IMR-90 (cell line): Measurements from ENCODE around the gene PRSS56. TPM values are rescaled to one million over a fixed set of nuclear protein-coding genes. Genes with fewer than 3 reads are reported as not detected.

Source experiments
- ATAC-seq: fragments of 200-7000 bp; cut with Tn5 transposase; 2 replicates; pipeline ENCODE4 v1.9.1; 2020; ENCODE audit warnings: low read depth, mild to moderate bottlenecking, moderate library complexity
- BruUV-seq: library from RNA; stranded (reverse); fragments of 400-500 nt; replicated peaks from 2 replicates; lab custom pipeline; 2021; lab: Mats Ljungman, UMichigan
- CTCF ChIA-PET: fragments of 300-600 bp; formaldehyde crosslinking; extraction: SDS; loops from one replicate; lab custom pipeline; 2021; ENCODE audit warnings: antibody characterized with exemption; lab: Yijun Ruan, JAX
- POLR2A ChIA-PET: fragments of 300-600 bp; sonication (Branson Sonifier 250); formaldehyde crosslinking; loops from one replicate; lab custom pipeline; 2022; ENCODE audit warnings: antibody characterized with exemption; ENCODE audit not compliant: unreplicated experiment; lab: Charles Lee
- DNase-seq: peaks from one replicate; pipeline ENCODE4 v3.0.0; 2013
- H2AFZ ChIP-seq: replicated peaks from 2 replicates; pipeline ENCODE3; 2013; ENCODE audit warnings: low read length, mild to moderate bottlenecking; ENCODE audit not compliant: poor library complexity
- H2AK5ac ChIP-seq: 2 replicates; pipeline ENCODE4 v1.6.1; 2013; ENCODE audit warnings: low read depth, low read length, inconsistent platforms
- H2AK9ac ChIP-seq: replicated peaks from 2 replicates; pipeline ENCODE3; 2013; ENCODE audit warnings: mild to moderate bottlenecking, low read depth, low read length, moderate library complexity; ENCODE audit not compliant: poor library complexity
- H2BK120ac ChIP-seq: 2 replicates; pipeline ENCODE4 v1.6.1; 2013; ENCODE audit warnings: low read depth, low read length, inconsistent platforms
- H2BK15ac ChIP-seq: 3 replicates; pipeline ENCODE4 v1.6.1; 2013; ENCODE audit warnings: low read depth, low read length, inconsistent platforms
- H2BK20ac ChIP-seq: 2 replicates; pipeline ENCODE4 v1.6.1; 2013; ENCODE audit warnings: low read depth, mild to moderate bottlenecking, inconsistent platforms, low read length, moderate library complexity
- H2BK5ac ChIP-seq: 2 replicates; pipeline ENCODE4 v1.6.1; 2013; ENCODE audit warnings: mild to moderate bottlenecking, low read depth, low read length, inconsistent platforms; ENCODE audit not compliant: poor library complexity, severe bottlenecking
- H3K14ac ChIP-seq: replicated peaks from 2 replicates; pipeline ENCODE4 v1.6.1; 2013; ENCODE audit warnings: low read depth, low read length, inconsistent platforms
- H3K18ac ChIP-seq: 2 replicates; pipeline ENCODE4 v1.6.1; 2013; ENCODE audit warnings: low read depth, low read length, control low read depth
- H3K23ac ChIP-seq: 2 replicates; pipeline ENCODE4 v1.6.1; 2013; ENCODE audit warnings: low read depth, low read length, inconsistent platforms
- H3K27ac ChIP-seq: 2 replicates; pipeline ENCODE4 v1.5.1; 2013; ENCODE audit warnings: mild to moderate bottlenecking, control low read depth, low read length; ENCODE audit not compliant: insufficient read depth
- H3K27me3 ChIP-seq: 2 replicates; pipeline ENCODE4 v1.6.1; 2013; ENCODE audit warnings: low read length; ENCODE audit not compliant: control insufficient read depth, insufficient read depth
- H3K36me3 ChIP-seq: 2 replicates; pipeline ENCODE4 v1.6.1; 2013; ENCODE audit warnings: low read length, mixed read lengths; ENCODE audit not compliant: control insufficient read depth, insufficient read depth
- H3K4ac ChIP-seq: 2 replicates; pipeline ENCODE4 v1.6.1; 2013; ENCODE audit warnings: low read depth, low read length, inconsistent platforms
- H3K4me1 ChIP-seq: 2 replicates; pipeline ENCODE4 v1.6.1; 2013; ENCODE audit warnings: low read length, mixed read lengths; ENCODE audit not compliant: control insufficient read depth, insufficient read depth
- H3K4me2 ChIP-seq: 2 replicates; pipeline ENCODE4 v1.6.1; 2013; ENCODE audit warnings: low read depth, mild to moderate bottlenecking, control low read depth, low read length, moderate library complexity
- H3K4me3 ChIP-seq: 2 replicates; pipeline ENCODE4 v1.5.1; 2013; ENCODE audit warnings: low read depth, mild to moderate bottlenecking, control low read depth, low read length, moderate library complexity; ENCODE audit not compliant: insufficient read depth
- H3K56ac ChIP-seq: 2 replicates; pipeline ENCODE4 v1.6.1; 2013; ENCODE audit warnings: low read length, inconsistent platforms; ENCODE audit not compliant: insufficient read depth; ENCODE audit errors: extremely low read depth
- H3K79me1 ChIP-seq, 2 experiments: 2 replicates each; pipeline ENCODE4 v1.6.1; 2013; ENCODE audit warnings: low read length in 2 of 2, inconsistent platforms in 1 of 2, low read depth in 1 of 2
- H3K9ac ChIP-seq: 2 replicates; pipeline ENCODE4 v1.6.1; 2013; ENCODE audit warnings: low read depth, low read length, control low read depth
- H3K9me1 ChIP-seq: 2 replicates; pipeline ENCODE4 v1.6.1; 2013; ENCODE audit warnings: low read length, inconsistent platforms; ENCODE audit not compliant: insufficient read depth
- H3K9me3 ChIP-seq: 2 replicates; pipeline ENCODE4 v1.6.1; 2013; ENCODE audit warnings: low read length; ENCODE audit not compliant: control insufficient read depth, insufficient read depth
- H4K20me1 ChIP-seq: 2 replicates; pipeline ENCODE4 v1.6.1; 2013; ENCODE audit warnings: low read length, inconsistent platforms; ENCODE audit not compliant: insufficient read depth
- H4K5ac ChIP-seq: 2 replicates; pipeline ENCODE4 v1.6.1; 2013; ENCODE audit warnings: mild to moderate bottlenecking, low read depth, low read length, control low read depth
- H4K8ac ChIP-seq, 2 experiments: 2 replicates each; pipeline ENCODE4 v1.6.1; 2013; ENCODE audit warnings: low read depth in 2 of 2, low read length in 2 of 2, control low read depth in 1 of 2, inconsistent platforms in 1 of 2
- H4K91ac ChIP-seq: 2 replicates; pipeline ENCODE4 v1.6.1; 2013; ENCODE audit warnings: low read depth, low read length, inconsistent platforms; ENCODE audit not compliant: insufficient read depth
- BHLHE40 ChIP-seq: fragments of 150-350 bp; IDR thresholded peaks from 2 replicates; pipeline ENCODE4 v1.6.1; 2016; ENCODE audit warnings: mild to moderate bottlenecking, low read depth, low read length
- CEBPB ChIP-seq: IDR thresholded peaks from 2 replicates; pipeline ENCODE4 v1.6.1; 2012; ENCODE audit warnings: low read depth, low read length, improper control_type of control experiment
- CHD1 ChIP-seq: IDR thresholded peaks from 2 replicates; pipeline ENCODE4 v1.6.1; 2012; ENCODE audit warnings: low read depth, low read length, improper control_type of control experiment
- FOS ChIP-seq: fragments of 150-350 bp; IDR thresholded peaks from 2 replicates; pipeline ENCODE4 v1.6.1; 2016; ENCODE audit warnings: low read depth, low read length
- MAFK ChIP-seq: IDR thresholded peaks from 2 replicates; pipeline ENCODE4 v1.6.1; 2012; ENCODE audit warnings: low read depth, low read length, improper control_type of control experiment
- MAZ ChIP-seq: IDR thresholded peaks from 2 replicates; pipeline ENCODE4 v1.6.1; 2012; ENCODE audit warnings: low read depth, mild to moderate bottlenecking, low read length, improper control_type of control experiment, moderate library complexity, borderline replicate concordance
- MXI1 ChIP-seq: IDR thresholded peaks from 2 replicates; pipeline ENCODE4 v1.6.1; 2012; ENCODE audit warnings: low read depth, mild to moderate bottlenecking, low read length, moderate library complexity, borderline replicate concordance
- NFE2L2 ChIP-seq: fragments of 150-350 bp; IDR thresholded peaks from 2 replicates; pipeline ENCODE4 v1.6.1; 2016; ENCODE audit warnings: low read depth, mild to moderate bottlenecking, low read length
- POLR2A ChIP-seq: IDR thresholded peaks from 2 replicates; pipeline ENCODE4 v1.6.1; 2012; ENCODE audit warnings: mild to moderate bottlenecking, low read depth, low read length
- RCOR1 ChIP-seq: IDR thresholded peaks from 2 replicates; pipeline ENCODE4 v1.6.1; 2012; ENCODE audit warnings: mild to moderate bottlenecking, low read length, improper control_type of control experiment; ENCODE audit not compliant: insufficient replicate concordance
- RFX5 ChIP-seq: IDR thresholded peaks from 2 replicates; pipeline ENCODE4 v1.8.0; 2012; ENCODE audit warnings: low read depth, mild to moderate bottlenecking, low read length, moderate library complexity
- SMC3 ChIP-seq: fragments of 150-350 bp; IDR thresholded peaks from 2 replicates; pipeline ENCODE4 v1.6.1; 2016; ENCODE audit warnings: low read depth, mild to moderate bottlenecking, antibody characterized with exemption, low read length, moderate library complexity
- USF2 ChIP-seq: fragments of 150-350 bp; IDR thresholded peaks from 2 replicates; pipeline ENCODE4 v1.6.1; 2017; ENCODE audit warnings: mild to moderate bottlenecking, antibody characterized with exemption, low read length, low read depth
- WGBS, 2 experiments: methylation state at CpG; one replicate each; pipeline versions ENCODE4 v1.1.5 to v1.1.7; 2013; ENCODE audit warnings: missing lambda C conversion rate in 2 of 2; ENCODE audit not compliant: insufficient read length in 1 of 2; ENCODE audit errors: extremely low coverage in 2 of 2; 5-methylcytosine and 5-hydroxymethylcytosine counted together
- dilution Hi-C: fragments of 300-500 bp; cut with HindIII; formaldehyde crosslinking; loops from one replicate; pipeline ENCODE4 v1.14.3; 2018; ENCODE audit warnings: low sequenced_read_pairs; ENCODE audit not compliant: unreplicated experiment
- in situ Hi-C: fragments of 300-500 bp; cut with MboI; formaldehyde crosslinking; loops from 3 replicates; pipeline ENCODE4 v1.14.3; 2019; ENCODE audit warnings: low sequenced_read_pairs, inconsistent platforms, mixed read lengths
- intact Hi-C: fragments of 100-400 bp; cut with micrococcal nuclease; formaldehyde crosslinking; loops from 2 replicates; pipeline ENCODE4 v1.10.0; 2022
- polyA plus RNA-seq, 3 experiments: library from polyadenylated mRNA; depleted of rRNA; stranded (reverse); fragments of >200 nt; gene quantifications; 2 replicates each; pipeline ENCODE4 v1.2.3, GENCODE V29; 2012; ENCODE audit warnings: low replicate concordance in 1 of 3
- total RNA-seq: library from RNA; depleted of rRNA; stranded (reverse); fragments of >200 nt; gene quantifications from 2 replicates; pipeline ENCODE4 v1.2.3, GENCODE V29; 2012
- TF ChIP-seq, protein P1 (sequence below): conservative IDR thresholded peaks from 2 replicates; pipeline ENCODE4 v1.5.1; 2012; ENCODE audit warnings: mild to moderate bottlenecking, low read depth, low read length, improper control_type of control experiment
- TF ChIP-seq, protein P2 (sequence below): fragments of 150-350 bp; IDR thresholded peaks from 2 replicates; pipeline ENCODE4 v1.6.1; 2016; ENCODE audit warnings: low read depth, mild to moderate bottlenecking, low read length, moderate library complexity, borderline replicate concordance

Gene PRSS56
- total and polyA plus RNA-seq, 2 of the 4 experiments (the other 2 are of a cell fraction) = not detected

- BruUV-seq = no TSS peak
- Histone ChIP-seq H4K20me1 (no peaks in the 10 kb centered on the region; the same call in 1 of the 2 replicates), H3K9me3 (no peaks in the 10 kb centered on the region), H3K27me3 (peaks cover 68% of the 10 kb centered on the region), H3K18ac (no peak overlapping the region), H3K79me1 (no peaks in the 10 kb centered on the region), H3K4me1 (no peaks in the 10 kb centered on the region; the same call in 1 of the 2 replicates), H2BK20ac (no peak overlapping the region), H3K23ac (no peak overlapping the region), H3K56ac (no peak overlapping the region), H3K9ac (no peak overlapping the region), H2BK15ac (no peak overlapping the region), H2BK5ac (no peak overlapping the region), H3K4me2 (no peak overlapping the region), H3K27ac (no peak overlapping the region), H3K36me3 (no peaks in the 10 kb centered on the region), H3K14ac (no peak overlapping the region), H2AFZ (no peak overlapping the region), H3K4me3 (no peak overlapping the region), H3K9me1 (no peaks in the 10 kb centered on the region), H2AK9ac (no peak overlapping the region), H4K8ac (no peak overlapping the region), H2AK5ac (no peak overlapping the region), H4K91ac (no peak overlapping the region), H3K4ac (no peak overlapping the region), H2BK120ac (no peak overlapping the region), H4K5ac (no peak overlapping the region)
- CTCF ChIA-PET = no interaction called here
- DNase-seq (no peak), ATAC-seq (no peak)
- intact Hi-C loops (no loop called here), in situ Hi-C loops (no loop called here), dilution Hi-C loops (no loop called here)
- POLR2A ChIA-PET = no interaction called here
- WGBS, 2 experiments = 6% methylated on average over 54 of the region's 111 CpGs; no CpG with 5 or more reads in 1 of the 2 experiments
- TF ChIP-seq FOS (no peak), MAFK (no peak), USF2 (no peak), MAZ (no peak), RCOR1 (no peak), CEBPB (no peak), CHD1 (no peak), NFE2L2 (no peak), BHLHE40 (no peak), POLR2A (no peak), MXI1 (no peak), RFX5 (no peak), SMC3 (no peak)
- TF ChIP-seq, protein P1, sequence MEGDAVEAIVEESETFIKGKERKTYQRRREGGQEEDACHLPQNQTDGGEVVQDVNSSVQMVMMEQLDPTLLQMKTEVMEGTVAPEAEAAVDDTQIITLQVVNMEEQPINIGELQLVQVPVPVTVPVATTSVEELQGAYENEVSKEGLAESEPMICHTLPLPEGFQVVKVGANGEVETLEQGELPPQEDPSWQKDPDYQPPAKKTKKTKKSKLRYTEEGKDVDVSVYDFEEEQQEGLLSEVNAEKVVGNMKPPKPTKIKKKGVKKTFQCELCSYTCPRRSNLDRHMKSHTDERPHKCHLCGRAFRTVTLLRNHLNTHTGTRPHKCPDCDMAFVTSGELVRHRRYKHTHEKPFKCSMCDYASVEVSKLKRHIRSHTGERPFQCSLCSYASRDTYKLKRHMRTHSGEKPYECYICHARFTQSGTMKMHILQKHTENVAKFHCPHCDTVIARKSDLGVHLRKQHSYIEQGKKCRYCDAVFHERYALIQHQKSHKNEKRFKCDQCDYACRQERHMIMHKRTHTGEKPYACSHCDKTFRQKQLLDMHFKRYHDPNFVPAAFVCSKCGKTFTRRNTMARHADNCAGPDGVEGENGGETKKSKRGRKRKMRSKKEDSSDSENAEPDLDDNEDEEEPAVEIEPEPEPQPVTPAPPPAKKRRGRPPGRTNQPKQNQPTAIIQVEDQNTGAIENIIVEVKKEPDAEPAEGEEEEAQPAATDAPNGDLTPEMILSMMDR = no peak
- TF ChIP-seq, protein P2, sequence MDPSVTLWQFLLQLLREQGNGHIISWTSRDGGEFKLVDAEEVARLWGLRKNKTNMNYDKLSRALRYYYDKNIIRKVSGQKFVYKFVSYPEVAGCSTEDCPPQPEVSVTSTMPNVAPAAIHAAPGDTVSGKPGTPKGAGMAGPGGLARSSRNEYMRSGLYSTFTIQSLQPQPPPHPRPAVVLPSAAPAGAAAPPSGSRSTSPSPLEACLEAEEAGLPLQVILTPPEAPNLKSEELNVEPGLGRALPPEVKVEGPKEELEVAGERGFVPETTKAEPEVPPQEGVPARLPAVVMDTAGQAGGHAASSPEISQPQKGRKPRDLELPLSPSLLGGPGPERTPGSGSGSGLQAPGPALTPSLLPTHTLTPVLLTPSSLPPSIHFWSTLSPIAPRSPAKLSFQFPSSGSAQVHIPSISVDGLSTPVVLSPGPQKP = no peak
Observed at GRCh38 chr2:232485757-232486557, 34.2 kb upstream of the PRSS56 start.
